ENCODE results near the gene SLC25A12. TPM values are rescaled to one million over a fixed set of nuclear protein-coding genes. Genes with fewer than 3 reads are reported as not detected.
"Not testable (repeated sequence)": the region's sequence is repeated elsewhere in the genome, so short reads cannot be mapped to it uniquely, and the experiment has no call there.

SLC25A12 gene
- total RNA-seq, 1 donor from 2014 or later: 12.2 TPM

DNA sequence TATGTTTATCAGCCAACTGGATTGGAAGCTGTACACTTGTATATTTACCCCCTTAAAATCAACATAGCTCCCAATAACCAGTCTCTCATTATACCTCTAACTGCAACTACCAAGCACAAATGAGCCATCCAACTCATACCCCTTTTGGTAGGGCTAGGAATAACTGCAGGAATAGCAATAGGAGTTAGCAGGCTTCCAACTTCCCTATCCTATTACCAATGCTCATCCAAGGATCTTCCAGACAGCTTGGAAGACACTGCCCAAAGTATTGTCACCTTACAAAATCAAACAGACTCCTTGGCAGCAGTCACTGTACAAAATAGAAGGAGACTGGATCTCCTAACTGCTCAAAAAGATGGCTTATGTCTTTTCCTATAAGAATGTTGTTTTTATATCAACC, 61.6 kb downstream of the SLC25A12 start:
- DNase-seq (ENCODE audit: low spot score): no peak

DNA sequence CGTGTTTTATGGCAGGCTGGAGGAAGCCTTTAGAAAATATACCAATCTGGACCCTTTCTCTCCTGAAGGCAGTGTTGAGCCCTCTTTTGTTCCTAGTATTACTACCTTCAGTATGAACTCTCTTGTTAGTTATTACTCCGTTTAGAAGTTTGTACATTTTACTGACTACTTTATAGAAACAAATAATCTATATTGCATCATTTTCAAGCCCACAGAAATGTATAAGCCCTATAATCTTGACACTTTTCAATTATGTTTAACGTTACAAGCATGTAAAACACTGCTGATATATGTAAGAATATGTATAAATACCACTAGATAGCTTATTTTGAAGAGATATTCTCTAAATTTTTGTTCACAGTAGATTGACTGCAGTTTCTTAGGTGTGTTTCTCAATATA, 64.0 kb downstream of the SLC25A12 start:
- no peak for DNase-seq (ENCODE audit: low spot score)

DNA sequence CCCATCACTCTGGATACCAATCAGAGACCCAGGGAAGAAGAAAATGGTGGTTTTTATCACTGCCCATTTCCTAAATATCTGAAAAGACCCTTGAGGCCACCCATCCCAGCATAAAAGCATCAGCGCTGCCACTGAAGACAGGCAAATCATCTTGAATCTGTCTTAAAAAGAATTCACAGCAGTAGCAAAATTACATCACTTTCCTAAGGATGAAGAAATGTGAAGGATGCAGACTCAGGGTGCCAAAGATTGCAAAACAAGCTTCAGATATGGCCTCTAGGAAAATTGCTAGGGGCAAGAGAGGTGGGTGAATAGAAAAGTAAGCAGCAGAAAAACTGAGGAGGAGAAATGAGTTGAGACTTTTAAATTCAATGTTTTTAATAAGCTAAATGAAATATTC, 70.0 kb downstream of the SLC25A12 start:
- DNase-seq (ENCODE audit: low spot score): no peak

DNA sequence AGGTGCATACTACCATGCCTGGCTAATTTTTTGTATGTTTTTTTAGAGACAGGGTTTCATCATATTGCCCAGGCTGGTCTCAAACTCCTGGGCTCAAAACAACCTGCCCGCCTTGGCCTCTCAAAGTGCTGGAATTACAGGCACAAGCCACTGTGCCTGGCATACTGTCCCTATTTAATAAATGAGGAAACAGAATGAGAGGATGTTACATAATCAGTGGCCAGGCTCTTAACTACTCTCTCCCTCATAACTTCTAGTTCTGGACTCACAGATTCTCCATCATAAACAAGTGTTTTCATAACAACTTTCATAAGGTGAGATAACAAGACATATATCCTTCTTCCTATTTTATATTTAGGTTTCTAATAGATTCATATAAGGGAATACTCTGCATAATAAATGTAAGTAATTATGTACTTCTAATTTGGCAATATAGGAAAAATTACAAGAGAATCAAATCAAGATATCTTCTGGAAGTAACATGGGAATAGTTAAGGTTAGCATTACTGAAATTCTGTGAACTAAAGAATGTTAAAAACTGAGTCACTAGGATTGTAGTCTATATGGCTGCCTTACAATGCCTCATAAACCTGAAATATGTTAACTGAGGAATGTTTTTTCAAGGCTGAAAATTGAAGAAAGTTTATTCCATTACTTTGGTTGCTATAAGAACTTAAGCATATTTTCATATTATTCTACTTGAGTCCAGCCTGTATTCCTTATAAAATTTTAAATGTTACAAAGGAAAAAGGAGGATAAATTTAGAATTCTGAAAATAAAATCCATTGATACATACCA, 71.3 kb downstream of the SLC25A12 start:
- no peak for DNase-seq (ENCODE audit: low spot score)

DNA sequence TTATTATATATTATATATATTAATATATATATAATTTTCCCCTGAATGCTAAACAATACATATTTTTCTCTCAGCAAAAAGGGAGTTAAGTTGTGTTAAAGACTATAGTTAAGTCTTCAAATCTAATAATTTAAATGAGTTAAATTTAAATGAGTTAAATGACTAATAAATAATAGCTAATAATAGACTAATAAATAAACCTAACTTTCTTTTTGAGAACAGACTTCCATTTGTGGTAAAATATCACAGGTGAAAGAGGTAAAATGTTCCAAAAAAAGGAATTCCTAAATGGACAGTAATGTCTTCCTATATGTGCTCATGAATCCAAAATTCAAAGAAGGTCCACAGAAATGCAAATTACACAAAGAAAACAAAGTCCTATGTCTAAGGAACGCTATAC, 74.6 kb downstream of the SLC25A12 start:
- no peak for DNase-seq (ENCODE audit: low spot score)

DNA sequence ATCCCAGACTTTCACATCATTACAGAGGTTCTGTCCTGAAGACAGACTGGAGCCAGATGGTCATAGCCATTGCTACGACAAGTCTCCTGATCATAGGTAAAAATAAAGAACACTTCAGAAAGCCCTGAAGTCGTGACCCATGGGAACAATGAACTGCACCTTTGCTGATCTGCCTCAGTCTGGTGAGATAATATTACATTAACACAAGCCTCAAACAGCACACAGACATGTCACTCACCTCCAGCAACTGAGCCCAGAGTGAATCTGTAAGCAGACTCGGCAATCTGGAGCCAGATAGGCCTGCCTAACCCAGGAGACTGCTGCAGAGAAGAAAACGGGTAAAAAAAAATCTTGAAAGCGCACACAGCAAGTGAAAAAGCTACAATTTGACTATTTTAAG, 79.2 kb downstream of the SLC25A12 start:
- no peak for DNase-seq (ENCODE audit: low spot score)

DNA sequence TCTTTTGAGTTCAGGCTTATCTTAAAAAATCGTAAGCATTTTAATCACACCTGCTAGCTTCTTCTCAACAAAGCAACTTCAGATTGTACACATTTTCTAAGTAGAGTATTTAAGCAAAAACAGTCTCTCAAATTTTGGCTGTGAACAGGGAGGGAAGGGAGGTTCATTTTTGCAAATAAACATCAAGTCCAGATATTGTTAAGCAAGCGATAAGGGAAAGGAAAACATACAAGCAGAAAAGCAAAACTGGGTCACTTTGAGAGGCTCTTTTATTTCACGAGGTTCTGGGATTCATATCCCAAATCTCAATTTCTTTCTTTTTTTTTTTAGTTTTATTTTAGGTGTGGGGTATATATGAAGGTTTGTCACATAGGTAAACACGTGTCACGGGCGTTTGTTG, 79.9 kb downstream of the SLC25A12 start:
- no peak for DNase-seq (ENCODE audit: low spot score)

DNA sequence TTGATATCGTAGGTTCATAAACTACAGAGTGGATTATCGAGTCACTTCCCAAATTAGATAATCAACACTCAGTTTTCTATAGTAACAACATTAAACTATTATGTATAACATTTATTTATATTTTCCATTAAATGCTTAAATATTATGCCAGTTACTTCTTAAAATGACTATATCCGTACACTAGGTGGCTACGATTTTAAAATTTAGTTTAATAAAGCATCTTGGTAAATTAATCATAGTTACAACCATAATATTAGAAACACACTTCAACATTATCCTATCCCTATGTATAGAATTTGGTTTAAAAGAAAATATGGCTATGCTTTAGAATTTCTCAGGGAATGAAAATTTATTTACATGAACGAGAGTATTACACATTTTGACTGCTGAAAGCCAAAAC, 80.3 kb downstream of the SLC25A12 start:
- no peak for DNase-seq (ENCODE audit: low spot score)

DNA sequence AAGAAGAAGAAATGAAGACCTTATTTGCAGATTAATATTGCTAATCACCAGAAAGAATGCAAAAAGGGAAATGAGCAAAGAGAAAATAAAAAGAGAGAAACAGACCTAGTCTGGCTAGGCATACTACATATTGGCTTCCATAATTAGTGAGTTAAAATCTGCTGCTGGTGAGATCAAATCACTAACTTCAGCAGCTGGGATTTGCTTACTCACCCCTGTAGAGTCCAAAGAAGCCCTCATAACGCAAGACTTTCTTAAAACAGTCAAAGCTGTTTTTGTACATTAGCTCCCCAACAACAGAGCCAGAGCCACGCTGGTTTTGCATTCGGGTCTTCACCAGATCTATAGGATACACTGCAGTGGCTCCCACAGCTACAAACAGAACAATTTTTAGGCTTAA, 80.9 kb downstream of the SLC25A12 start:
- DNase-seq (ENCODE audit: low spot score): no peak

DNA sequence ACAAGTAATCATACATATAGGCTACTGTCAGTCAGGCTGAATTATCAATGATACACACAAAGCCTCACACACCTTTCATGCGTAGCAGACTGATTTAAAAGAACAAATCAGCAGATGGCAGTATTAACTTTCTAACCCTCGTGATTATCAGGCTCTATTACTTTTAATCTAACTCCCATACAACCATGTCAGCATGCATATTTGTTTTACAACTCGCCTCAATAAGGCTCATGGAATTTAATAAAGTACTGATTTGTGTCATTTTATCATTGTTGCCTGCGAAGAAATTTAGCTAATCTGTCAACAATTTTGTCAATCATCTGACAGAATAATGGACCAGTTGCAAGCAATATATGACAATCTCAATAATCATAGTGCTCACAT, 82.8 kb downstream of the SLC25A12 start:
- no peak for DNase-seq (ENCODE audit: low spot score)

DNA sequence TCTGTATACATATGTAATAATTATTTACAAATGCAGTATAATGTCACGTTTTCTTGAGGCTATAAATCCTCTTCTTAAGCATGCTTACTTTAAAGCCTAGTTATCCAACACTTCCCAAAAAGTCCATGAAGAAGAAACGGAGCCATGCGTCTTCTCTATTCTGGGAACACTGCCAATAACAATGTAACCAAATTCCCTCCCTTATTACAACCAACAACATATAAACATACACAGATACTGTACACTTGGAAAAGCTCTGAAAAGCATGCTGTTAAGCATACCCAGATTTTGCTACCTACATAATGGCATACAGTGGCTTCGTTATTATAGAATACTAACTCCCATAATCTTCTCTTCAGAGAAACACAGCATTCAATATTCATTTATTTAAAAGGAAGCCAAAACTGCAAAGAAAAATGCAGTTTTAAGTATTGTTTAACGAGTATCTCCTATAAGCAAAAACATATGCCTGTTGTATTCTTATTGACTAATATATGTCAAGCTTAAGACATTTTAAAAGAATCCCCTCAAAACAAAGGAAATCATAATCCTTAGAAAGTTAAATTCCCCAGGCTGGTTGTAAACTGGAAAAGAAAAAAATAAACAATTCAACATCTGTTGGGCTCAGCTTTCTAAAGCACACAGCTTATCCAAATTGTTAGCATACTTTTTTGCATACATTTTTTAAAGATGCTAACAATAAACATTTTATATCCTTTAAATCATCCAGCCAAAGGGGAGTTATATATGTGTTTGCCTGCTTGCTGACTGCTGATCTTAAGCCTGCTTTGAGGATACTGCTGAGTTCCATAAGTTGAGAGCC, 83.4 kb downstream of the SLC25A12 start:
- no peak for DNase-seq (ENCODE audit: low spot score)

DNA sequence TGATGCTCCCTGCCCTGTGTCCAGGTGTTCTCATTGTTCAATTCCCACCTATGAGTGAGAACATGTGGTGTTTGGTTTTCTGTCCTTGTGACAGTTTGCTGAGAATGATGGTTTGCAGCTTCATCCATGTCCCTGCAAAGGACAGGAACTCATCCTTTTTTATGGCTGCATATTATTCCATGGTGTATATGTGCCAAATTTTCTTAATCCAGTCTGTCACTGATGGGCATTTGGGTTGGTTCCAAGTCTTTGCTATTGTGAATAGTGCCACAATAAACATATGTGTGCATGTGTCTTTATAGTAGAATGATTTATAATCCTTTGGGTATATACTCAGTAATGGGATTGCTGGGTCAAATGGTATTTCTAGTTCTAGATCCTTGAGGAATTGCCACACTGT, 85.2 kb downstream of the SLC25A12 start:
- not testable (repeated sequence) for DNase-seq (ENCODE audit: low spot score)

DNA sequence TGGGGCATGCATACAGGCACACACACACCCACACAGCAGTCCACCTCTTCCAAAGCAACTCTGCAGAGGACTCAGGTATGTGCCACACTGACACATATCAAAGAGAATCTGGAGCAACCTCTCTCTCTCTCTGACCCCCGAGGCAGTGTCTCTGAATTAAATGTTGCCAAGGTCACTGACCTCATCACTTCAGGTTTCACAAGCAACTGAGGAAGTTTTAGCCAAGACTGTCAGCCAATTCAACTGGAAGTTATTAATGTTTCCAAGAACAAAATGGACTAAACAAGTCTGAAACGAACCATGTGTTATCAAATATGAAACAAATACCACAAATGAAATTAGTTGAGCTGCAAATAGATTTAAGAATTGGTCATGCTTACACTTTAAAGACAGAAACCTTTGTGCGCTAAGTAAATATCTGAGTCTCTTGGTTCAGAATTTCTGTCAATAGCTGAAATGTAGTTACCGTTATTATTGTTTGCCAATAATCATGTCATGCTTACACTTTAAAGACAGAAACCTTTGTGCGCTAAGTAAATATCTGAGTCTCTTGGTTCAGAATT, 86.1 kb downstream of the SLC25A12 start:
- DNase-seq (ENCODE audit: low spot score): no peak

DNA sequence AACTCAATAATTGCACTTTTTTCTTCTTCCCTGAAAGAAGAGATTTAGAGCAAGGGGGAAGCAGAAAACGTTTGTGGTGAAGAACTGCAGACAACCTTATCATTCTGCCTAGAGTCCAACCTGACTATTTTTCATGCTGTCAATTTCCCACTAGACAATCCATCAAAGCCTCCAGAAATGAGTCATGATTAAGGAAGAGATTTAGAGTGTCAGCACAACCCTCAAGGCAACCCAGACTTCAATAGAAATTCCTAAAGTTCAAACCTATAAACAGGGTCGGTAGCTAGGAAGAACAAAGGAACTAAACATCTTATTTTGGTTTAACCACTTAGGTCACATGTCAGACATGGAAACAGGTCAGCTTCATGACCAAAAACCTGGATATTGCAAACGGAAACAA, 86.9 kb downstream of the SLC25A12 start:
- DNase-seq (ENCODE audit: low spot score): no peak

DNA sequence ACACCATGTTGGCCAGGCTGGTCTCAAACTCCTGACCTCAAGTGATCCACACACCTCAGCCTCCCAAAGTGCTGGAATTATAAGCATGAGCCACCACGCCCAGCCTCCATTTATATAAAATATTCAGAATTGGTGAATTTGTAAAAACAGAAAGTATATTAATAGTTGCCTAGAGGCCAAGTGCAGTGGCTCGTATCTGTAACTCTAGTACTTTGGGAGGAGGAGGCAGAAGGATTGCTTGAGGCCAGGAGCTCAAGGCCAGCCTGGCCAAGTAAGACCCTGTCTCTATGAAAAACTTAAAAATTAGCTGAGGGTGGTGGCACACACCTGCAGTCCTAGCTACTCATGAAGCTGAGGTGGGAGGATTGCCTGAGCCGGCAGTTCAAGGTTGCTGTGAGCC, 89.6 kb downstream of the SLC25A12 start:
- no peak for DNase-seq (ENCODE audit: low spot score)

DNA sequence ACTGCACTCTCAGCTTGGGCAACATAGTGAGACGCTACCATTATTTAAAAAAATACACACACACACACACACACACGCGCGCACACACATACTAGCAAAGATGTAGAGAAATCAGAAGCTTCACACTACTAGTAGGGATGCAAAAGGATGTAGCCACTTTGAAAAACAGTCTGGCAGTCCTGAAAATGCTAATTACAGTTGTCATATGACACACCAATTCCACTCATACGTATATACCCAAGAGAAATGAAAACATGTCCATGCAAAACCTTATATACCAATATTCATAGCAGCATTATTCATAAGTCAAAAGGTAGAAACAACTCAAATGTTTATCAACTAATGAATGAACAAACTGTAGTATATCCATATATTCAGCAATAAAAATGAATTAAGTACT, 90.3 kb downstream of the SLC25A12 start:
- no peak for DNase-seq (ENCODE audit: low spot score)

DNA sequence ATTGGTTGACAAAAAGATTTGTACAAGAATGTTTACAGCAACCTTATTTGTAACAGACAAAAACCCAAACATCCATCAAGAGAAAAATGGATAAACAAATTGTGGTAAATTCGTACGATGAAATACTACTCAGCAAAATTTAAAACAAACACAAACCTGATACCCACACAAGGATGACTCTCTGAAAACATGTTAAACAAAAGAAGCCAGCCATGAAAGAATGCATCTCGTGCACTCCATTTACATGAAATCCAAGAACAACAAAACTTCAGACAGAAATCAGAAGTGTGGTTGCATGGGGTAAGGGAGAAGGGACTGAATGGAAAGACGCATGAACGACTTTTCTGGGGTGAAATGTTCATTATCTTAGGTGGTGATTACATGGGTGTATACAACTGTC, 93.4 kb downstream of the SLC25A12 start:
- DNase-seq (ENCODE audit: low spot score): no peak

DNA sequence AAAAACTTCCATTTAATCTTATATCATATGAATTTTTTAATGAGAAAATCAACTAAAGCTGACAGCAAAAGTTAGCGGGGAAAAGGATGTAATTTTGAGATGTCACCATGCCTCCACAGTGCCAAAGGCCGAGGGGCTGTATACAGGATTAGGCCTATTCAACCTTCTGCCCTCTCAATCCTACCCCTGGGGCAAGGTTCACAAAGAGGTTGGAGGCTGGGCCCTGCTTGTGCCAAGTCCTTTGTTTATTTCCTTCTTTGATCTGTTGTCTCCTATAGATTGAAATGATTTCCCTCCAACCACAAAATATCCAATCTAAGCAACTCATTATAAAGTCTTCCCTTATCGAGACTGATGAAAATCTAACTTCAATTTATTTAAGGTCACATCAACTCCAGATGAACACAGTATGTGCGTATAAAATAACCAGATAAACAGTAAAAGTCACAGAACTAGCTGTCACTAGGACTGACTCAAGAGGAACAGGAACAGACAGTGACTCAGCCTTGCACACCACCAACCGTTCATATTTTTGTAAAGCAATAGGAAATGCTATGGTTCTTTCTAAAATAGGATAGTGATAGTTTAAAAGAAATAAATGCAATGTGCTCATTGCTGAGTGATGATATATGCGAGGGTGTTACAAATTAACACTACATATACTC, 95.8 kb downstream of the SLC25A12 start:
- no peak for DNase-seq (ENCODE audit: low spot score)

DNA sequence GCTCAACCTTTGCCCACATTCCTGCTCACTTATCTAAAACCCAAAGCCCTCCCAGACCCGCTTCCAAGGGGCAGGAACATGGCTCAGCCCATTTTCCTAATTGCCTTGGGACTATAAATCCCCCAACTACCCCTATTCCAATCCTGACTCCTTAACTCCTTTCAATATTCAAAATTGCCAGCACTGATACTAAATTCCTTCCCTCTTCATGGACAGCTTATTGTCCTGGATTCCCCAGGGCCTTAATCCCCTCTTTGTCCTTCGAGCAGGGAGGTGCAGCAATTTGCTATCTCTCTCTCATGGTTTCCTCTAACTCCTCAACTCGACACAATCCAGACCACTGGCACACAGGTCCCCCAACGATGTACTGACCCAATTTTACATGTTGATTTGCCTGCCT, 99.1 kb downstream of the SLC25A12 start:
- DNase-seq (ENCODE audit: low spot score): no peak

DNA sequence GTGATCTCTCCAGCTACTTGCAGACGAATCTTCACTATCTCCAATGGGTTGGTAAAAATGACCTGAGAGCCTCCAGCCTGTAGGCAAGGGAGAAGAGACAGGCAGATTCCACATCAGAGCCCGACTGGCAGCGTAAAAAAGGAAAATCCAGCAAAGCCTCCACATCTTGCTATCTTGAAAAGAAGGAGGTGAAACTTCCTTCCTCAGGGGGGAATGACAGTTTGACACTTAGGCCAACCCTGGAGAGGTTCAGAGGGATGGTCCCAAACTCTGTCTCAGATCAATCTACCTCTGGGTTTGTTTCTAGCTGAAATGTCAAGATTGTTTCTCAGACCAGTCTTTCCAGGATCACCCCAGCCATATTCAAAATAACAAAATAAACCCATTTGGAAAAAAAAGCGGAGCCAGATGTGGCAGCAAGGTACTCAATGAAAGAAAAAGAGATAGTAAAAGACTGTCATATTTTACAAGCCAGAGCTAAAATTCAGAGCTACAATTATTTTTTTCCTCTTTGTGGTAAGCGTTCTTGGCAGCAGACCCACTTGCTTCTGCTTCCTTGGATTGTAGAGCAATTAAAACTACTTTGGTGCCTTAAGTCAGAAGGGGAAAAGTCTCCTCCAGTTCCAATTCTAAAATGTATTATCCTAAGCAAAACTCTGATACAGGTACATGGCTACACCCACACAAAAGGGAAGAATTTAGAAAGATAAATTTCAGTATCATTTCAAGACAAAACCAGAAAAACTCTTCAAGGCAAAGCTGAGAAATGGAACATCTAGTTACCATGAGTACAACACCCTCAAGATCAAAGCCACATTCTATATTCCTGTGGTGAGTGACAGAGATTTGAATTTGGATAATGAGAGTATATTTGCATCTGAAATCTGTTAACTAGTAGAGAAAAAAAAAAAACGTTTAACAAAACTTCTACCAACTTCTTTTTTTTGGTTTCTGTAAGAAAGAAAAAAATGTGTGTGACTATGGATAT, 100.1 kb downstream of the SLC25A12 start:
- DNase-seq (ENCODE audit: low spot score): no peak
